HG03066 (cell line): ENCODE results near the gene TUBA4A.

Experiments used
- ATAC-seq: cut with Tn5 transposase; IDR thresholded peaks from one replicate; pipeline ENCODE4 v1.9.1; 2021; ENCODE audit warnings: low read depth; ENCODE audit not compliant: unreplicated experiment

The TUBA4A gene

GRCh38 chr2:219253753-219254589, at the start of gene TUBA4A:
Gene TUBA4A (minus strand): TSS chr2:219253918. CDS start chr2:219253858, 60 bp downstream.
- ATAC-seq: peak; percentile 43

- ATAC-seq: no peak
Measured at GRCh38 chr2:219302412-219302968, 48.8 kb upstream of the TUBA4A start.

GRCh38 chr2:219300022-219300421, 46.3 kb upstream of the TUBA4A start:
- ATAC-seq: no peak

DNA sequence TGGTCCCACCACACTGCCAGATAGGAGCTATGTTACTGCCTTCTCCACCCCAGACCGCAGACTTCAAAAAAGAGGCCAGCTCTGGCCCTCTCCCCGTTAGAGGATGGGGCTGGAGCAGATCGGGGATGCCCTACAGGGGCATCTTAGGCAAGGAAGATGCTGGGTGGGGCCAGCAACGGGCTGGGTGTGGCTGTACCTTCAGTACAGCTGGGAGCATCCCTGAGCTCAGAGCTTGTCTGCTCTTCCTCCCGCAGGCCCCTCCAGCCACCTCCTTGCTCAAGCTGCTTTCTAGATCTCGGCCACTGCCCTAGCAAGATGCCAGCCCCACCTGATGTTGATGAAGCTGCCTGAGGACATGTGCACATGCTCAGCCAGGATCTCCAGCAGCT, 45.6 kb upstream of the TUBA4A start:
- ATAC-seq: no peak

- ATAC-seq: peak; percentile 55
Measured at GRCh38 chr2:219298759-219299371, 45.1 kb upstream of the TUBA4A start.

DNA sequence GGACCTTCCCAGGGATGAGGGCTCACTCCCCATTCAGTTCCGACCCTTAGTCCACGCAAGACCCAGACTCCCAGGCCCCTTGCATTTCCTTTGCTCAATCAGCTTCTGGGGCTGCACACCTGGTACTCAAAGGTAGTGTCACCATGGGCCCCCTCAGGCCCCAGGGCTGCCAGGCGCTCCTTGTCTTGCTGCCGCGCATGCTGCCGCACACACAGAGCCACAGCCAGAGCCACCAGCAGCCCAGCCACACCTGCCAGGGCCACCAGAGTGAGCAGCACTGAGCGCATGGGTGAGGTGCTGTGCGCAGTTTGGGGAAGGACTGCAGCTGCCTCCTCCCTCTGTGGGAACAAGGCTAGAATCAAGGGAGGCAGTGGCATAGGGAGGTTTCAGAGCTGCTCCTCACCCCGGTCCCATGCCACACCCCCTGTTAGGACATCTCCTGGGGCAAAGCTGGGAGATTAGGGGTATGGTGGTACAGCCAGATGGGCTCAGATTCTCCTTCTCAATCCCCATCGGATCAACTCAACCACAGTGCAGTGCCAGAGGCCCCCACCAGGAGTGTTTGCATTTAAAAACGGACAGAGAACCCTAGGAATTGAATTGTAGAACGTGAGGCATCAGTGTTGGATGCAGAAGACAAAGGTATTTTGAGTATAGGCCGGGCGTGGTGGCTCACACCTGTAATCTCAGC, 44.2 kb upstream of the TUBA4A start:
- ATAC-seq: no peak

- ATAC-seq: no peak
Measured at GRCh38 chr2:219296631-219297391, 43.1 kb upstream of the TUBA4A start.

GRCh38 chr2:219296142-219296541, 42.4 kb upstream of the TUBA4A start:
- no peak for ATAC-seq

DNA sequence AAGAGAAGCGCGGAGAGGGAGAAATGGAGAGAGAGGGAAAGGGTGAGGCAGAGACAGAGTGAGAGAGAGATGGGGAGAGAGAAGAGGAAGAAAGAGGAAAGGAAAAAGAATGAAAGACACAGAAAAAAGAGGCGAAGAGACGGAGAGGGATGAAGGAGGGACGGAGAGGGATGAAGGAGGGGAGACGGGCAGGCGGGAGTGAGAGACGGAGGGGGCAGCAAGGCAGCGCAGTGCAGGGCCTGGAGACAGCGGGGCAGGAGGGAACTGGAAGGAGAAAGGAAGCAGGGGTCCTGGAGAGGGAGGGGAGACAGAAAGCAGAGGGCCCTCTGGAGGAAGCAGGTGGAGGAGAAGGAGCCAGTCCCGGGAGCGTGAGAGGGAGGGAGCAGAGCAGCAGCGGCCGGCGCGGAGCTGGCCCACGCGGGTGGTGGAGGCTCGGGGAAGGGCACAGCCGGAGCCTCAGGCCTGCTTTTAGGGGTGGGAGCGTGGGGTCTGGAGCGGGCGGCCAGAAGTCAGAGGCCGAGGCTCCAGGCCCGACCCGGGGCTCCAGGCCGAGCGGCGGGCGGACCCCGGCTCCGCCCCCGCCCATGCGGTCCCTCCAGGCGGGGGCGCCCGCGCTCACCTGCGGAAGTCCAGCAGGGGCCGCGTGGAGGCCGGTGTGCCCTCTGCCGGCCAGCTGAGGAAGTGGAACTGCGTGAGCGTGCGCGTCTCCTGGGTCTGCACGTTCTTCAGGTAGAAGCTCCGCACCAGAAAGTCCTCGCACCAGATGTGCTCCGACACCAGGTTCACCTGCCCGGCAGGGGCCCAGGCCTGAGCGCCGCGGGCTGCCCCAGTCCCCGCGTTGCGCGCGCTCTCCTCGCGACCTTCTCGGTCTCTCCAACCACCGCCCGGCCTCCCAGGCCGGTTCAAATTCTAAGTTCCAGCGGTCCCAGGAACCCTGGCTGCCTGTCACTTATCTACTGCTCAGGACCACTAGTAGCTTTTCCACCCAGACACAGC, 40.9 kb upstream of the TUBA4A start:
- peak; percentile 73 for ATAC-seq

GRCh38 chr2:219293736-219294231, 40.1 kb upstream of the TUBA4A start:
- ATAC-seq: no peak

DNA sequence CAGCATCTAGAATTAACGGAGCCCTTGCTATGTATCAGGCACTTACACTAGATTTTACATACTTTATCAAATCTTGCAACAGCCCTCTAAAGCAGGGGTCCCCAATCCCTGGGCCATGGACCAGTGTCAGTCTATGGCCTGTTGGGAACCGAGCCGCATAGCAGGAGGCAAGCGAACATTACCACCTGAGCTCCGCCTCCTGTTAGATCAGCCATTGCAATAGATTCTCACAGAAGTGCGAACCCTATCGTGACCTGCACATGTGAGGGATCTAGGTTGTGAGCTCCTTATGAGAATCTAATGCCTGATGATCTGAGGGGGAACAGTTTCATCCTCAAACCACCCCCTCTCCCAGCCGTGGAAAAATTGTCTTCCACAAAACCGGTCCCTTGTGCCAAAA, 38.9 kb upstream of the TUBA4A start:
- no peak for ATAC-seq

DNA sequence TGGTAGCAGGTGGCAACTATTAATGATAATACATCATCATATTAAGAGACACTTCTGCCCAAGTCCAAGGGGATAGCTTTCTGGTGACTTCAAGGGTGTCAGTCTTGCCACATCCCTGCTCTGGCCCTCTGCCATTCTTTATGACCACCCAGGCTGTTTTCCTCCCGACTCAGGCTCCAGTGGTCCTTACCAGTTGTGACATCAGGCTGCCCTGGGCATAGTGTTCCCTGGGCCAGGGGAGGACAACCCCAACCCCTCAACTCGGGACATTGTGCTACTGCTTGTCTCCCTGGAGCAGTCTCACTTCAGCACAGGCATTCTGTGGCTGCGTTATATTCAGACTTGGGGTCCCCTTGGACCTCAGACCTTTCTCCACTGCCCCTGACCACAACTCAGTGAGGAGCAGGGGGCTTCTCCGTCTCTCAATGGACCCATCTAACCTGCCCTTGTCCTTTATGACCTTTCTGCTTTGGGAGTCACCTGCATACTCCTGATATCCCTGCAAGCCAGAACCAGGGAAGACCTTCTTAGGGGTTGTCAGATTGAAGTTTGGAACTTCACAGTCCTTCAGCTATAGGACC, 38.3 kb upstream of the TUBA4A start:
- ATAC-seq: no peak

DNA sequence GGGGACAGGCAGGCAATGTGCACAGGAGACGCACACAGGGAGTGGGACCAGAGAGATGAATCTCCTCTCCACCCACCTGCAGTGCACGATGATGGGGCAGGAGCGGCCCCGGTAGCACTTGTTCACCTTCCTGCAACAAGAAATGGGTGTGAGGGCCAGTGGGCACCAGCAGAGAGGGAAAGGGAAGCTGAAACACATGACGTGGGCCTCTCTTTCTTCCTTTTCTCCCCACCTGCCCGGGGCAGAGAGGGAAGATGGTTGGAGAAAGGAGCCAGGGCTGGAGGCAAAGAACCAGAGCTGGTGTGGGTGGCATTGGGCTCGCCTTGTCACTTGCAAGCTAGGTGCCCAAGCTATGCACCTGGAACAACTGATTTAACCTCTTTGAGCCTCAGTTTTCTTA, 37.7 kb upstream of the TUBA4A start:
- no peak for ATAC-seq

- ATAC-seq: no peak
Measured at GRCh38 chr2:219290381-219291171, 36.9 kb upstream of the TUBA4A start.

DNA sequence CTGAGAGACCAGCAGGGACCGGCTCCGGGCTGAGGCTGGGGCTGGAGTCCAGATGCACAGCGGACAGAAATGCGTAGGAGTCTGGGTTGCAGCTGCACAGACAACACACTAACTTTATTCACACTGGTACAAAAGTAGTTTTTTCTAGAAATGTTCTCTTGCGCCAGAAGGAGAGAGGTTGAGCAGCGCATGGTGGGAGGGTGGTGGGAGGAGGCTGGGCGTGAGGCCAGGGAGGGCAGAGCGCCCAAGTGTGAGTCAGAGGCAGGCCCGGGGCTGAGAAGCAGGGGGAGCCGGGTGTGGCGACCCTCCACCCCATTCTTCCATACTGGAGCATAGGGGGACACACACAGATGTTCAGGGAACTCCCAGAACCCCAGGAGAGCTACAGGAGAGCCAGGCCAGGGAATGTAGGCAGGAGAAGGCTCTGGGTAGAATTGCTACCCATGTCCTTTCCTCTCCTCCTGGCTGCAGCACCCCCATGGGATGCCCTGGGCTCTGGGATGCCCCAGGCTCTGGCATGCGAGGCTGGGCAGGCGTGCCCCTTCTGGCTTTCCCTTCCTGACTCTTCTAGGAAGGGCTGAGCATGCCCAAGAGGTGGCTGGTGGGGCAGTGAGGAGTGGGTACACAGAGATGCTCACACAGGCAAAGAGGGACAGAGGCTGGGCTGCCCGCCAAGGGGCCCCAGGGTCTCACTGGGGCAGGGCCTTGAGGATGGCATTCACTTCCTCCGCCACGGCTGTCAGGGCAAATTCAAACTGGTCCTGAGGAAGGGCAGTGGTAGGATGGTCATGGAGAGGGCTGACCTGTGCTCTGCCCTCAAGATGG, 36.0 kb upstream of the TUBA4A start:
- no peak for ATAC-seq

DNA sequence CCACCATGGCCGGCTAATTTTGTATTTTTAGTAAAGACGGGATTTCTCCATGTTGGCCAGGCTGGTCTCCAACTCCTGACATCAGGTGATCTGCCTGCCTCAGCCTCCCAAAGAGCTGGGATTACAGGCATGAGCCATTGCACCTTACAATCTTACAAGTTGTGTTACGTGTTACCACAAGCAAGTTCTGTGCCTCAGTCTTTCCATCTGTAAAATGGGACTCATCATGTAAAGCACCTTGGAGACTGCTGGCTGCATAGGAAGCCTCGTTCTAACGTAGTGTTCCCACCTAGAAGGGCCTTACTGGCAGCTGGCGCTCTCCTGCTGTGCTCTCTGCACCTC, 35.4 kb upstream of the TUBA4A start:
- ATAC-seq: no peak

DNA sequence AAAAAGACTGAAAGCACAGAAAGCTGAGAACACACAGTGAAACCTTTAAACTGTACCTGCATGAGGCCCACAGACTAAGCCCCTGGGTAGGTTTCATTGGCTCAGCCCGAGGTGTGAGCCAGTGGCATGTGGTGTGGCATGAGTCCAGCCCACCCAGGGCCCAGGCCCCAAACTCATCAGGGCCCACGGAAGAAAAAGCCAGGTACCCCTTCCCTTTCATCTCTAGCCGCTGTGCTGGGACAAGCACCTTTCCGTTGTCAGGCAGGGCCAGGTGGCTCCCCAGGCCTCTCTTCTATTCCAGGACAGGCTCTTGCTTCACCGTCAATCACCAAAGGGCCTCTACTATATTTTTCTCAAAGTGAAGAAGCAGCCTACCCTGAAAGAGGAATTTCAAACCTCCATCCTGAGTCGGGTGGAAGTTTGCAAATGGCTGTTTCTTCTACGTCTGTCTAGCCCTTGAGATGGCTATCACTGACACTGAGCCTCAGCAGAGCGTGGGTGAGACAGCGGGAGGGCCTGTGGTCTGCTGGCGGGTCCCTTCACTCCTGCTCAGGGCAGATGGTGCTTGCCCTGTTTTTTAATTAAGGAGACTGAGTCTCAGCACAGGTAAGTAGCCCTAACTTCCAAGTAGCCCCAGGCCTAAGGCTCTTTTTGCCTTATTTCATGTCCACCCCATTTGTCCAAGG, 34.0 kb upstream of the TUBA4A start:
- no peak for ATAC-seq
